ENCODE results near the gene PRKN.
A peak's percentile ranks its signal among the peaks of the same experiment; 100 is the strongest.

Gene PRKN

DNA sequence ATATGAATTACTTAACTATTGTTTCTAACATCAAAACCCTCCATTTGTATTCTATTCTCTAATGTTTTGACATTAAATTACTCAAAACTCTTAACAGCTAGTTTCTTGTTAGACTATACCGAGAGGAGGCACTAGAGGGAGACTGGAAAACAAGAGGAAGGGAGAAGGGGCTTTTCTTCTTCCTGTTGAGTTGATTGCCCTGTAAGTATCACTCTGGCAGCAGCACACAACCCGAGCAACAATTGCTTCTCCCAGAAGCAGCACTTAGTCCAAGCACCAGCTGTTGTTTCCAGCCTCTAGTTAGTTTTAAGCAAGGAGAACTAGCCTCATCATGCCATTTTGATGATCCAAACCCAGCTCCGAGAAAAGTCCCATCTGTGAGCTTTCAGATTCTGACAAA lies 603.8 kb downstream of the PRKN start:
- H3K27ac ChIP-seq = no peak overlapping the region
- TF ChIP-seq, protein P1, sequence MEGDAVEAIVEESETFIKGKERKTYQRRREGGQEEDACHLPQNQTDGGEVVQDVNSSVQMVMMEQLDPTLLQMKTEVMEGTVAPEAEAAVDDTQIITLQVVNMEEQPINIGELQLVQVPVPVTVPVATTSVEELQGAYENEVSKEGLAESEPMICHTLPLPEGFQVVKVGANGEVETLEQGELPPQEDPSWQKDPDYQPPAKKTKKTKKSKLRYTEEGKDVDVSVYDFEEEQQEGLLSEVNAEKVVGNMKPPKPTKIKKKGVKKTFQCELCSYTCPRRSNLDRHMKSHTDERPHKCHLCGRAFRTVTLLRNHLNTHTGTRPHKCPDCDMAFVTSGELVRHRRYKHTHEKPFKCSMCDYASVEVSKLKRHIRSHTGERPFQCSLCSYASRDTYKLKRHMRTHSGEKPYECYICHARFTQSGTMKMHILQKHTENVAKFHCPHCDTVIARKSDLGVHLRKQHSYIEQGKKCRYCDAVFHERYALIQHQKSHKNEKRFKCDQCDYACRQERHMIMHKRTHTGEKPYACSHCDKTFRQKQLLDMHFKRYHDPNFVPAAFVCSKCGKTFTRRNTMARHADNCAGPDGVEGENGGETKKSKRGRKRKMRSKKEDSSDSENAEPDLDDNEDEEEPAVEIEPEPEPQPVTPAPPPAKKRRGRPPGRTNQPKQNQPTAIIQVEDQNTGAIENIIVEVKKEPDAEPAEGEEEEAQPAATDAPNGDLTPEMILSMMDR (conservative IDR thresholded peaks at IDR 0.05) = peak; percentile 26
- TF ChIP-seq ZFX (IDR thresholded peaks at IDR 0.05) = no peak

DNA sequence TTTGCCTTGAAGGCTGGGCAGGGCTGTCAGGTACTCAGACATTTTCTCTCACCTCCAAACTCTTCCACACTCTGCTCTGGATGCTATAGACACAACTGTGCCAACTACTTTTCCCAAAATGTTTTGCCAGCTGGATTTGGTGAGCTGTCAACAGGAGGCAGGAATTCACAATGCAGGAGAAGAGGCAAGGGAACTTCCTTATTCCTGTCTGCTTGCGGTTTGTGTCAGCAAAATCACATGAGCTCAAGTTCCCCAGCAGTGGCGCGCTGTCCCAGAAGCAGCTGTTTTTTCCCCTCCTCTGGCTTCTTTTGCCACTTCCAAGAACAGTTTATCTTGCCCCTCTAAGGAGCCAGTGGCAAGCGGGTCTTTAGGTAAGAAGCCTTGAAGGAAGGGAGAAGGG lies 608.2 kb downstream of the PRKN start:
- TF ChIP-seq ZFX (IDR thresholded peaks at IDR 0.05) = no peak
- TF ChIP-seq, protein P1 (conservative IDR thresholded peaks at IDR 0.05) = no peak

DNA sequence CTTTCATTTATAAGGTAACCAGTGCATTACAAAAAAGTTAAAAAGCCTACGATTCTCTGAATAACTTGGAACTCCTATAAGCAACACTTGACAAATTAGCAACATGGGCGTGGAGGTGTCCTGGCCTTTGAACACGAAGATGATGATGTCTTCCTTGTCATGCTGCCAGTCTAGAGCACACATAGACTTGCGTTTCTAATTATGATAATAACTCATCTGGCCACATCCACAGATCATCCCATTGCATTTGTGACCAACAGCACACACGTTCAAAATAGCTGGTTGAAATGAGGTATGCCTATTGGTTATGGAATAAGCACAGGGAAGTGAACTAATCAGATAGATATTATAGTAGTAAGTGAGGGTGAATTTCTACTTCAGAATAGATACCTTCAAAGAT lies 608.9 kb downstream of the PRKN start:
- no peak for TF ChIP-seq ZFX (IDR thresholded peaks at IDR 0.05)
- TF ChIP-seq, protein P1 (conservative IDR thresholded peaks at IDR 0.05) = no peak
- no peak overlapping the region for H3K27ac ChIP-seq

More for the DNA sequence above, 608.2 kb downstream of the PRKN start:
- H3K27ac ChIP-seq = no peak overlapping the region

- H3K27ac ChIP-seq = no peak overlapping the region
- TF ChIP-seq, protein P1 (conservative IDR thresholded peaks at IDR 0.05) = no peak
- no peak for TF ChIP-seq ZFX (IDR thresholded peaks at IDR 0.05)
Measured at GRCh38 chr6:162116902-162117525, 610.6 kb downstream of the PRKN start.

- H3K27ac ChIP-seq = no peak overlapping the region
- TF ChIP-seq ZFX (IDR thresholded peaks at IDR 0.05) = no peak
- TF ChIP-seq, protein P1 (conservative IDR thresholded peaks at IDR 0.05) = no peak
Measured at GRCh38 chr6:162109480-162110050, 618.0 kb downstream of the PRKN start.

- no peak overlapping the region for H3K27ac ChIP-seq
- TF ChIP-seq ZFX (IDR thresholded peaks at IDR 0.05) = no peak
- TF ChIP-seq, protein P1 (conservative IDR thresholded peaks at IDR 0.05) = no peak
Measured at GRCh38 chr6:162108041-162108440, 619.5 kb downstream of the PRKN start.

DNA sequence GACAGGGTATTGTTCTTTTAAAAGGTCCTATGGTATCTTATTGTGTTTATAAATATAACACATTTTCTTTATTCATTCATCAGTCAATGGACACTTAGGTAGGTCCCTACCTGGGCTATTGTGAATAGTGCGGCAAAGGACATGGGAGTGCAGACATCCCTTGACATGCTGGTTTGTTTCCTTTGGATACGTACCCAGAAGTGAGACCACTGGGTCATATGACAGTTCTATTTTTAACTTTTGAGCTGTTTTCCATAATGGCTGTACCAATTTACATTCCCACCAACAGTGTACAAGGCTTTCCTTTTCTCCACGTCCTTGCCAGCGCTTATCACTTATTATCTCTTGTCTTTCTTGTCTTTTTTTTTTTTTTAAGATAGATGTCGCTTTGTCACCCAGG lies 627.5 kb downstream of the PRKN start:
- no peak for TF ChIP-seq ZFX (IDR thresholded peaks at IDR 0.05)
- TF ChIP-seq, protein P1 (conservative IDR thresholded peaks at IDR 0.05) = no peak
- no peak overlapping the region for H3K27ac ChIP-seq

Measured in C4-2B (cell line).